HL-60 (cell line): Measurements from ENCODE around the gene LGALS7B.

ENCODE experiments used
- CTCF ChIP-seq: IDR thresholded peaks from one replicate; pipeline ENCODE4 v1.5.1; 2011; ENCODE audit warnings: low read length, control low read depth, inconsistent platforms; ENCODE audit not compliant: insufficient read depth
- GABPA ChIP-seq: IDR thresholded peaks from 2 replicates; pipeline ENCODE4 v1.6.1; 2012; ENCODE audit warnings: low read depth
- REST ChIP-seq: IDR thresholded peaks from 2 replicates; pipeline ENCODE4 v1.6.1; 2012; ENCODE audit warnings: low read depth; ENCODE audit not compliant: insufficient replicate concordance

GRCh38 chr19:38784224-38784623 is 4.8 kb upstream of the LGALS7B start:
- no peak for TF ChIP-seq GABPA
- TF ChIP-seq CTCF, result no peak
- TF ChIP-seq REST, result no peak
